ENCODE data around the gene NDST4.

DNA sequence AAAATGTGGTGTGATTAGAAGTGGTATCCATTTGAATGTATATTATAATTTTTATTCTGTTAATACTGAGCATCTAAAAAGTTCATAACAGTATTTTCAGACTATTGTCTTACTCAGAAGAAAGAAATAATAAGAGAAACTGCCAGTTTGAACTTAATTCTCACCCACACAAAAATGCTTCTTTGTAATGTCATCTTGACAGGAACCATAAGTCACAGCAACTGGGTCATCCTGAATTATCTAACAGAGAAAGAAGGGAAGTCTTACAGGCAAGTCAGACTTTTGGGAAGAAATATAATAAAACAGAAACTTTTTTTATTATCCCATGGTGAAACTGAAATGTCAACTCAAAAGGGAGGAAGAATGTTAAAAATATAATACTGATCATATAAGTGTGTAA lies 83.1 kb downstream of the NDST4 start:
- TF ChIP-seq CHD1 (IDR thresholded peaks at IDR 0.05; ENCODE audit: low read depth, low read length) (no peak), RFX5 (IDR thresholded peaks at IDR 0.05; ENCODE audit: low read depth, low read length) (no peak), MAFK (IDR thresholded peaks at IDR 0.05; ENCODE audit: low read depth, low read length) (no peak), MXI1 (IDR thresholded peaks at IDR 0.05; ENCODE audit: borderline replicate concordance, low read depth, low read length) (no peak), BHLHE40 (IDR thresholded peaks at IDR 0.05; ENCODE audit: low read depth, low read length) (no peak), RAD21 (IDR thresholded peaks at IDR 0.05; ENCODE audit: low read length) (no peak), POLR2A (IDR thresholded peaks at IDR 0.05; ENCODE audit: low read depth, low read length) (no peak), FOS (IDR thresholded peaks at IDR 0.05; ENCODE audit: low read depth, low read length) (no peak)
- TF ChIP-seq, protein P1, sequence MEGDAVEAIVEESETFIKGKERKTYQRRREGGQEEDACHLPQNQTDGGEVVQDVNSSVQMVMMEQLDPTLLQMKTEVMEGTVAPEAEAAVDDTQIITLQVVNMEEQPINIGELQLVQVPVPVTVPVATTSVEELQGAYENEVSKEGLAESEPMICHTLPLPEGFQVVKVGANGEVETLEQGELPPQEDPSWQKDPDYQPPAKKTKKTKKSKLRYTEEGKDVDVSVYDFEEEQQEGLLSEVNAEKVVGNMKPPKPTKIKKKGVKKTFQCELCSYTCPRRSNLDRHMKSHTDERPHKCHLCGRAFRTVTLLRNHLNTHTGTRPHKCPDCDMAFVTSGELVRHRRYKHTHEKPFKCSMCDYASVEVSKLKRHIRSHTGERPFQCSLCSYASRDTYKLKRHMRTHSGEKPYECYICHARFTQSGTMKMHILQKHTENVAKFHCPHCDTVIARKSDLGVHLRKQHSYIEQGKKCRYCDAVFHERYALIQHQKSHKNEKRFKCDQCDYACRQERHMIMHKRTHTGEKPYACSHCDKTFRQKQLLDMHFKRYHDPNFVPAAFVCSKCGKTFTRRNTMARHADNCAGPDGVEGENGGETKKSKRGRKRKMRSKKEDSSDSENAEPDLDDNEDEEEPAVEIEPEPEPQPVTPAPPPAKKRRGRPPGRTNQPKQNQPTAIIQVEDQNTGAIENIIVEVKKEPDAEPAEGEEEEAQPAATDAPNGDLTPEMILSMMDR (conservative IDR thresholded peaks at IDR 0.05; ENCODE audit: low read depth, low read length): no peak
- TF ChIP-seq, protein P2, sequence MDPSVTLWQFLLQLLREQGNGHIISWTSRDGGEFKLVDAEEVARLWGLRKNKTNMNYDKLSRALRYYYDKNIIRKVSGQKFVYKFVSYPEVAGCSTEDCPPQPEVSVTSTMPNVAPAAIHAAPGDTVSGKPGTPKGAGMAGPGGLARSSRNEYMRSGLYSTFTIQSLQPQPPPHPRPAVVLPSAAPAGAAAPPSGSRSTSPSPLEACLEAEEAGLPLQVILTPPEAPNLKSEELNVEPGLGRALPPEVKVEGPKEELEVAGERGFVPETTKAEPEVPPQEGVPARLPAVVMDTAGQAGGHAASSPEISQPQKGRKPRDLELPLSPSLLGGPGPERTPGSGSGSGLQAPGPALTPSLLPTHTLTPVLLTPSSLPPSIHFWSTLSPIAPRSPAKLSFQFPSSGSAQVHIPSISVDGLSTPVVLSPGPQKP (IDR thresholded peaks at IDR 0.05; ENCODE audit: borderline replicate concordance, low read depth, low read length): no peak
